Activated naive CD4-positive, alpha-beta T cell treated with anti-CD3 and anti-CD28 coated beads for 36 hours (primary cell): Measurements from ENCODE around the gene C1orf52. TPM values are rescaled to one million over a fixed set of nuclear protein-coding genes. Genes with fewer than 3 reads are reported as not detected.
A peak's percentile ranks its signal among the peaks of the same experiment; 100 is the strongest.

ENCODE experiments used
- CTCF ChIA-PET: fragments of 350-600 bp; sonication (Branson Sonifier 250); formaldehyde crosslinking; loops from one replicate; lab custom pipeline; 2021; ENCODE audit warnings: antibody characterized with exemption; lab: Charles Lee
- DNase-seq: peaks from one replicate; pipeline ENCODE4 v3.0.0-alpha.2; 2020
- H3K27ac Mint-ChIP-seq: one replicate; pipeline ENCODE4 v1.8.0; 2021; ENCODE audit warnings: mild to moderate bottlenecking, mixed read lengths
- H3K27me3 Mint-ChIP-seq: one replicate; pipeline ENCODE4 v1.8.0; 2021; ENCODE audit warnings: low read depth, mixed read lengths
- H3K36me3 Mint-ChIP-seq: one replicate; pipeline ENCODE4 v1.8.0; 2021; ENCODE audit warnings: low read depth, mixed read lengths
- H3K4me1 Mint-ChIP-seq: one replicate; pipeline ENCODE4 v1.8.0; 2021; ENCODE audit warnings: low read depth, mixed read lengths
- H3K4me3 Mint-ChIP-seq: one replicate; pipeline ENCODE4 v1.8.0; 2021; ENCODE audit warnings: mild to moderate bottlenecking, moderate library complexity, mixed read lengths
- H3K9me3 Mint-ChIP-seq: one replicate; pipeline ENCODE4 v1.8.0; 2021; ENCODE audit warnings: mixed read lengths
- intact Hi-C: fragments of 100-400 bp; cut with micrococcal nuclease; formaldehyde crosslinking; loops from one replicate; pipeline ENCODE4 v1.15.1; 2023
- total RNA-seq, 2 experiments: library from RNA; stranded (reverse); gene quantifications; one replicate each; pipeline ENCODE4 v1.2.3, GENCODE V29; 2021

Gene C1orf52
- total RNA-seq, result 10 to 100 TPM; 28.3 to 29.5 TPM

GRCh38 chr1:85259118-85259911 lies at the start of gene C1orf52:
C1orf52 (minus strand) TSS chr1:85259662; CDS start chr1:85259633, 29 bp downstream.
- intact Hi-C loops, result loop anchor here (1.0 to 5.0 kb wide), 11 partner anchors 17 to 780 kb away; partner anchors contain the start of genes BCL10, RPF1, SSX2IP and SYDE2
- Mint-ChIP-seq H3K4me1 (peaks cover 38% of the 10 kb centered on the region), H3K27me3 (no peaks in the 10 kb centered on the region), H3K9me3 (peaks cover 5% of the 10 kb centered on the region), H3K27ac (peak within 1 kb of the TSS; percentile 89), H3K4me3 (peak within 1 kb of the TSS; percentile 96), H3K36me3 (peaks cover 25% of the 10 kb centered on the region)
- CTCF ChIA-PET, result interaction anchor here (0.6 to 5.1 kb wide), 29 partner anchors 8 to 817 kb away, joined by 3 to 65 read pairs (median 4); partner anchors contain the start of genes BCL10 and SYDE2
- DNase-seq, result peak; percentile 97

- H3K4me3 Mint-ChIP-seq, result no peak overlapping the region
- peaks cover 26% of the 10 kb centered on the region for H3K27me3 Mint-ChIP-seq
- no peaks in the 10 kb centered on the region for H3K36me3 Mint-ChIP-seq
- no peak for DNase-seq
- no peaks in the 10 kb centered on the region for H3K9me3 Mint-ChIP-seq
- H3K27ac Mint-ChIP-seq, result no peak overlapping the region
- intact Hi-C loops, result loop anchor here (1.0 to 10.0 kb wide), 6 partner anchors 153 to 709 kb away; no protein-coding TSS in a partner anchor
- peaks cover 4% of the 10 kb centered on the region for H3K4me1 Mint-ChIP-seq
- CTCF ChIA-PET, result interaction anchor here (0.6 to 1.6 kb wide), 10 partner anchors 28 to 710 kb away, joined by 3 to 5 read pairs (median 3); no protein-coding TSS in a partner anchor
Measured at GRCh38 chr1:85308833-85309350, 49.4 kb upstream of the C1orf52 start.

- no peaks in the 10 kb centered on the region for H3K36me3 Mint-ChIP-seq
- peaks cover 26% of the 10 kb centered on the region for H3K27me3 Mint-ChIP-seq
- no peak overlapping the region for H3K4me3 Mint-ChIP-seq
- H3K4me1 Mint-ChIP-seq, result peaks cover 4% of the 10 kb centered on the region
- H3K9me3 Mint-ChIP-seq, result no peaks in the 10 kb centered on the region
- intact Hi-C loops, result loop anchor here (1.0 to 10.0 kb wide), 6 partner anchors 154 to 710 kb away; no protein-coding TSS in a partner anchor
- peak; percentile 80 for DNase-seq
- H3K27ac Mint-ChIP-seq, result no peak overlapping the region
- CTCF ChIA-PET, result interaction anchor here (0.6 to 1.6 kb wide), 14 partner anchors 29 to 728 kb away, joined by 3 to 5 read pairs (median 3); no protein-coding TSS in a partner anchor
Measured at GRCh38 chr1:85307987-85308832, 48.7 kb upstream of the C1orf52 start.

GRCh38 chr1:85306236-85306635 lies 46.8 kb upstream of the C1orf52 start:
- H3K4me1 Mint-ChIP-seq, result peaks cover 4% of the 10 kb centered on the region
- DNase-seq, result no peak
- no peaks in the 10 kb centered on the region for H3K36me3 Mint-ChIP-seq
- H3K9me3 Mint-ChIP-seq, result no peaks in the 10 kb centered on the region
- H3K27me3 Mint-ChIP-seq, result peaks cover 18% of the 10 kb centered on the region
- intact Hi-C loops, result loop anchor here (5.0 to 10.0 kb wide), 2 partner anchors 156 to 579 kb away; no protein-coding TSS in a partner anchor
- no peak overlapping the region for H3K27ac Mint-ChIP-seq
- CTCF ChIA-PET, result no interaction called here
- no peak overlapping the region for H3K4me3 Mint-ChIP-seq

- Mint-ChIP-seq H3K4me3 (no peak overlapping the region), H3K9me3 (no peaks in the 10 kb centered on the region), H3K4me1 (peaks cover 7% of the 10 kb centered on the region), H3K27me3 (peaks cover 12% of the 10 kb centered on the region), H3K27ac (no peak overlapping the region), H3K36me3 (no peaks in the 10 kb centered on the region)
- DNase-seq, result no peak
- CTCF ChIA-PET, result interaction anchor here (0.6 kb wide), 1 partner anchor 1065 kb away, joined by 3 read pairs; no protein-coding TSS in a partner anchor
- intact Hi-C loops, result loop anchor here (10.0 kb wide), 1 partner anchor 581 kb away; no protein-coding TSS in a partner anchor
Measured at GRCh38 chr1:85303440-85304162, 44.1 kb upstream of the C1orf52 start.

GRCh38 chr1:85300140-85300539 lies 40.7 kb upstream of the C1orf52 start:
- CTCF ChIA-PET, result no interaction called here
- Mint-ChIP-seq H3K27me3 (peaks cover 8% of the 10 kb centered on the region), H3K4me3 (no peak overlapping the region), H3K4me1 (peaks cover 19% of the 10 kb centered on the region), H3K9me3 (no peaks in the 10 kb centered on the region), H3K27ac (no peak overlapping the region), H3K36me3 (no peaks in the 10 kb centered on the region)
- intact Hi-C loops, result loop anchor here (10.0 kb wide), 1 partner anchor 585 kb away; no protein-coding TSS in a partner anchor
- no peak for DNase-seq

GRCh38 chr1:85297855-85298629 lies 38.6 kb upstream of the C1orf52 start:
- Mint-ChIP-seq H3K4me1 (peaks cover 19% of the 10 kb centered on the region), H3K4me3 (peak overlapping the region; percentile 8), H3K36me3 (no peaks in the 10 kb centered on the region), H3K27me3 (peaks cover 8% of the 10 kb centered on the region), H3K27ac (peak overlapping the region; percentile 28), H3K9me3 (no peaks in the 10 kb centered on the region)
- DNase-seq, result peak; percentile 83
- CTCF ChIA-PET, result no interaction called here
- intact Hi-C loops, result loop anchor here (1.0 to 5.0 kb wide), 5 partner anchors 9 to 444 kb away; partner anchors contain the start of genes BCL10 and ZNHIT6

GRCh38 chr1:85297538-85297854 lies 38.0 kb upstream of the C1orf52 start:
- H3K27ac Mint-ChIP-seq, result no peak overlapping the region
- H3K4me1 Mint-ChIP-seq, result peaks cover 19% of the 10 kb centered on the region
- peaks cover 13% of the 10 kb centered on the region for H3K27me3 Mint-ChIP-seq
- no peak for DNase-seq
- H3K36me3 Mint-ChIP-seq, result no peaks in the 10 kb centered on the region
- no peaks in the 10 kb centered on the region for H3K9me3 Mint-ChIP-seq
- no peak overlapping the region for H3K4me3 Mint-ChIP-seq
- CTCF ChIA-PET, result interaction anchor here (0.6 kb wide), 1 partner anchor 38 kb away, joined by 3 read pairs; the partner anchor contains the start of gene C1orf52
- intact Hi-C loops, result loop anchor here (5.0 kb wide), 1 partner anchor 410 kb away; the partner anchor contains the start of gene ZNHIT6

GRCh38 chr1:85296980-85297379 lies 37.5 kb upstream of the C1orf52 start:
- intact Hi-C loops, result loop anchor here (5.0 kb wide), 1 partner anchor 410 kb away; the partner anchor contains the start of gene ZNHIT6
- no peak overlapping the region for H3K4me3 Mint-ChIP-seq
- no peak for DNase-seq
- no peaks in the 10 kb centered on the region for H3K36me3 Mint-ChIP-seq
- peaks cover 19% of the 10 kb centered on the region for H3K4me1 Mint-ChIP-seq
- H3K27ac Mint-ChIP-seq, result no peak overlapping the region
- CTCF ChIA-PET, result interaction anchor here (0.5 to 0.6 kb wide), 2 partner anchors 38 to 163 kb away, joined by 3 to 7 read pairs; partner anchors contain the start of gene C1orf52
- H3K27me3 Mint-ChIP-seq, result peaks cover 15% of the 10 kb centered on the region
- H3K9me3 Mint-ChIP-seq, result no peaks in the 10 kb centered on the region

GRCh38 chr1:85295654-85296053 lies 36.2 kb upstream of the C1orf52 start:
- CTCF ChIA-PET, result interaction anchor here (1.1 kb wide), 1 partner anchor 14 kb away, joined by 3 read pairs; no protein-coding TSS in a partner anchor
- H3K36me3 Mint-ChIP-seq, result no peaks in the 10 kb centered on the region
- intact Hi-C loops, result loop anchor here (5.0 kb wide), 1 partner anchor 412 kb away; the partner anchor contains the start of gene ZNHIT6
- H3K27ac Mint-ChIP-seq, result no peak overlapping the region
- no peak overlapping the region for H3K4me3 Mint-ChIP-seq
- H3K27me3 Mint-ChIP-seq, result peaks cover 12% of the 10 kb centered on the region
- H3K4me1 Mint-ChIP-seq, result peaks cover 19% of the 10 kb centered on the region
- DNase-seq, result no peak
- no peaks in the 10 kb centered on the region for H3K9me3 Mint-ChIP-seq
